HG02759 (cell line): ENCODE data around the gene NAT14.
"Not testable (repeated sequence)": the region's sequence is repeated elsewhere in the genome, so short reads cannot be mapped to it uniquely, and the experiment has no call there.

Experiments used
- ATAC-seq: cut with Tn5 transposase; IDR thresholded peaks from one replicate; pipeline ENCODE4 v1.9.1; 2021; ENCODE audit warnings: mild to moderate bottlenecking, moderate library complexity; ENCODE audit not compliant: unreplicated experiment

NAT14 gene

GRCh38 chr19:55485439-55486011 lies 537 bp downstream of the NAT14 start:
- ATAC-seq = no peak

DNA sequence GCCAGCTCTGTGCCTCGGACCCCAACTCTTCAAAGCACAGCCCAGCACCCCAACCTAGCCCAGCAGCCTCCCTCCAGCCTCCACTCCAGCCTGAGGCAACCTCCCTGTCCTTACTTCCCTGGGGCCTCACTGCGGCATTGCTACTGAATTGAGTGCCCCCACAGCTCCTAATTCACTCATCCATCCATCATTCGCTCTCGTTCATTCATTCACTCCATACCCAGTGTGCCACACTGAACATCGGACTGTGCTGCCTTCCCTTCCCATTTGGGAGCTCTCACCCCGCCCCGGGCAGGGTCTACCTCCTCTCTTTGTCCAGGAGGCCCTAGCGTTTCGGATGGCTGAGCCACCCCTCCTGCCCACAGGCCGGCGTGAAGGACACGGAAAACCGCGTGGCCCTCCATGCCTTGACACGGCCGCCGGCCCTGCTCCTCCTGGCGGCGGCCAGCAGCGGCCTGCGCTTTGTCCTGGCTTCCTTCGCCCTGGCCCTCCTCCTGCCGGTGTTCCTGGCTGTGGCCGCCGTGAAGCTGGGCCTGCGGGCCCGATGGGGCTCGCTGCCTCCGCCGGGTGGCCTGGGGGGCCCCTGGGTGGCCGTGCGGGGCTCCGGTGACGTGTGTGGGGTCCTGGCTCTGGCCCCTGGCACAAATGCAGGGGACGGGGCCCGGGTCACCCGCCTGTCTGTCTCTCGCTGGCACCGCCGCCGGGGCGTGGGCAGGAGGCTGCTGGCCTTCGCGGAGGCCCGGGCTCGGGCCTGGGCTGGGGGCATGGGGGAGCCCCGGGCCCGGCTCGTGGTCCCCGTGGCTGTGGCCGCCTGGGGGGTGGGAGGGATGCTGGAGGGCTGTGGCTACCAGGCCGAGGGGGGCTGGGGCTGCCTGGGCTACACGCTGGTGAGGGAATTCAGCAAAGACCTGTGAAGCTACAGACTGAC lies 1.3 kb downstream of the NAT14 start:
- ATAC-seq = no peak

GRCh38 chr19:55486971-55487923 lies 2.3 kb downstream of the NAT14 start:
- ATAC-seq = no peak

GRCh38 chr19:55487924-55488687 lies 3.1 kb downstream of the NAT14 start, which contains the start of gene SSC5D:
Gene SSC5D, plus strand, starts transcription at chr19:55488436. Its CDS starts 154 bp downstream, at chr19:55488590.
- no peak for ATAC-seq

- ATAC-seq = no peak
Measured at GRCh38 chr19:55488986-55489710, 4.2 kb downstream of the NAT14 start.

GRCh38 chr19:55489711-55490477 lies 4.9 kb downstream of the NAT14 start:
- no peak for ATAC-seq

GRCh38 chr19:55490478-55491432 lies 5.8 kb downstream of the NAT14 start:
- no peak for ATAC-seq

DNA sequence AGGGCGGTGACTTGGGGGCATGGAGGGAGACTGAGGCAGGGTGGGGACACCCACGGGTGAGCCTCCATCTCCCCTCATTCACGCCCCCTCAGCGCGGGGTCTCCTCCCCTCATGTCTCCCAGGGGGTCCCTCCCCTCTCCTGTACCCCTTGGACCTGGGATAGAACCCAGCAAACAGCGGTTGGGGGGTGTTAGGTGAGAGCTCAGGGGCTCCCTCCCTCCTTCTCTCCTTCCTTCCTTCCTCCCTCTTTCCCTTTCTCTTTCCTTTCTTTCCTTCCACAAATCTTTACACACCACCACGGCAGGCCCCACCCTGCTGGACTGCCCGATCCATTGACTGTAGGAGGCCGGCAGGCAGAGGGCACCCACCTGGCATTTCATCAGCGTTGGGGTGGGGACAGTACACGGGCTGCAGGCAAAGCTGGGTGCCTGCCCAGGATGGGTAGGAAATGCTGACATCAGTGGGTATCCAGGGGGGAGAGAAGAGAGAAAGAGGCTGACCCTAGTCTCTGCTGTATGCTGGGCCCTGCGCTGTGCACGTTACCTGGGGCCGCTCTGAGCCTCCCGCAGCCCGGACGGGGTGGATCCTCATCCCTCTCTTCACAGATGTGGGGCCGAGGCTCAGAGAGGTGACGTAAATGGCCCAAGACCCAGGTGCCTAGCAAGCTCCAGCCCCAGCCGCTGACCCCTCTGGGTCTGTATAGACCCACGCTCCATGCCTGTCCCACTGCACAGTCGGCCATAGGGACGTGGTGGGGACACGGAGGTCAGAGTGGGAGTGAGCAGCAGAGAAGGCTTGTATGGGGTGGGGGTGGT lies 6.8 kb downstream of the NAT14 start:
- no peak for ATAC-seq

- ATAC-seq = no peak
Measured at GRCh38 chr19:55492362-55492944, 7.5 kb downstream of the NAT14 start.

DNA sequence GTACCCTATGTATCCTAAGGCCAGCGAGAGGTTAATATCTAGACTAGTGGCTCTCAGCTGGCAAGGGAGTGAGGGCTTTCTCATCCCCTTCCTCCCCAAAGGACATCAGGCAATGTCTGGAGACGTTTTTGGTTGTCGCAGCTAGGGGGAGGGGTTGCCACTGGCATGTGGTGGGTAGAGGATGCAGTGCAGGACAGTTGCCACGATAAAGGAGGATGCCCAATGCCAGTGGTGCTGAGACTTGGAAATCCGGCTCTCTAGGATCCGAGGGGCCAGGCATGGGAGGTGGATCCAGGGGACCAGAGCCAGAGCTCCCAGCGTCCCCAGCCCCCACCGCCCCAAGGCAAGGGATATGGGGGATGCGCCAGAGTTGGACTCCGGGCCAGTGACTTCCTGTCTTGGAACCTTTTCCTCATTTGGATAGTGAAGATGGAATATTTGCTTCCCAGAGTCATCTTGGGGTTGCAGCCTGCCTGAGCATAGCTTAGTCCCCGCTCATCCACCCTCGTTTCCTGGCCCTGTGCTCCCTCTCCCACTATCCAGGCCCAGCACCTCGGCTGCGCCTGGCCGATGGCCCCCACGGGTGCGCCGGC lies 8.2 kb downstream of the NAT14 start:
- ATAC-seq = no peak

- ATAC-seq = no peak
Measured at GRCh38 chr19:55493645-55494171, 8.7 kb downstream of the NAT14 start.

DNA sequence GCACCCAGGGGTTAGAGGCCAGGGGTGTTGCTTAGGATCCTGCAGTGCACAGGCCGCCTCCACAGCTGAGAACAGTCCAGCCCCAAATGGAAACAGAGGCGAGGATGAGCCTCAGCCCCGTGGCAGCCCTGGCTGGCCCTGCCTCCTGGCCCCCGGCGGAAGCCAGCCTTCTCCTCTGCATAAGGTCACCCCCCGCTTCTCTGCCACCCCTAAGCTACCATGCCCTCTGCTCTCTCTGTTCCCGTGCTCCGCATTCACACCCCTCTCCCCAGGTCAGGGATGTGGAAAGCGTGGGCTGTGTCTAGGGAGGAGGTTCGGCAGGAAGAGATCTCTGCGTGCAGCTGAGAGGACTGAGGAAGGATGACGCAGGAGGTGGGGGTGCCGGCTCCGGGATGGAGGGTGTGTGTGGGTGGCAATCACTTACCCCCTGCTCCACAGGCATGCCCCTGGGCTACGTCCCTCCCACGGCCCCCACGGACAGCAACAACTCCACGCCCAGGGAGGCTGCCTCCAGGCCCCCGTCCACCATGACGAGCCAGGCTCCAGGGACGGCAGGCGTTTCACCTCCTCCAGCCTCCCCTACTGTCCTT lies 9.3 kb downstream of the NAT14 start:
- no peak for ATAC-seq

DNA sequence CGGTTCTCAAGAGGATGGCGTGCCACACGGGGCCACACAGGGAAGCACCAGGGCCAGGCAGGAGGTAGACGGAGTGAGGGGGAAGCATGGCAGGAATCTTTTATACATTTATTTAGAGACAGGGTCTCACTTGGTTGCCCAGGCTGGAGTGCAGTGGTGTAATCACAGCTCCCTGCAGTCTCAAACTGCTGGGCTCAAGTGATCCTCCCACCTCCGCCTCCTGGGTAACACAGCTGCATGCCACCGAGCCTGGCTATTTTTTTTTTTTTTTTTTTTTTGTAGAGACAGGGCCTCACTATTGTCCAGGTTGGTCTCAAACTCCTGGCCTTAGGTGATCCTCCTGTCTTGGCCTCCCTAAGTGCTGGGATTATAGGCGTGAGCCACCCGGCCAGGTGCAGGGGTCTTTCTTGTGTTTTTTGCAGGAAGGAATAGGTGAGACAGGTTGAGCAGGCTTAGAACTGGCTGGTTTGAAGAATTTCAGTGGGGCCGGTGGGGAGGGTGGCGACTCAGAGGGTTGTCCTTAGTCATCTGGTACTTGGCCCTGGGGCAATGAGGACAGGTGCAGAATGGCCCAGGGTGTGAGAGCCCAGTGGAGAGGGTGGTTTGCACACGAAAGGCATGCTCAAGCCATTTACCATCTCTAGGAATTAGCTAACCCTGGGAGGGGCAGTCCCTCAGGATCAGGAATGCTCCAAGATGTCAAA lies 10.8 kb downstream of the NAT14 start:
- no peak for ATAC-seq

DNA sequence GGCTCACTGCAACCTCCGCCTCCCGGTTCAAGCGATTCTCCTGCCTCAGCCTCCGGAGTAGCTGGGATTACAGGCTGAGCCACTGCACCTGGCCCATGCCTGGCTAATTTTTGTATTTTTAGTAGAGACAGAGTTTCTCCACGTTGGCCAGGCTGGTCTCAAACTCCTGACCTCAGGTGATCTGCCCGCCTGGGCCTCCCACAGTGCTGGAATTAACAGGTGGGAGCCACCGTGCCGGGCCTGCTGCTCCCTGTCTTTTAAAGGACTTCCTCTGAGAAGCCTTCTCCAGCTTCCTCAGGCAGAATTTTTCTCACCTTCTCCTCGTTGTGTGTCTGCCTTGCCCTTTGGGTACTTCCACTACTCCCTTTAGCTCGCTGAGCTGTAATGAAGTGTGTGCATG lies 11.8 kb downstream of the NAT14 start:
- ATAC-seq = not testable (repeated sequence)

DNA sequence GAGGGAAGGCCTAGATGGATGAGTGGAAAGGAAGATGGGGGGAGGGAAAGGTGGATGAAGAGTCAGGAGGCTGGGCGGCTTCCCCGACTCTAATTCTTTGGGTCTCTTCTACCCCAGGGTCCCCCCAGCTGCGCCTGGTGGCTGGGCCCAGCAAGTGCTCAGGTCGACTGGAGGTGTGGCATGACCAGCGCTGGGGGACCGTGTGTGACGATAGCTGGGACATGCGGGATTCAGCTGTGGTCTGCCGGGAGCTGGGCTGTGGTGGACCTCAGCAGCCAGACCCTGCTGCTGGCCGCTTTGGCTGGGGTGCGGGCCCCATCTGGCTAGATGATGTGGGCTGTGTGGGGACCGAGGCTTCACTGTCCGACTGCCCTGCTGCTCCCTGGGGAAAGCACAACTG lies 12.8 kb downstream of the NAT14 start:
- no peak for ATAC-seq
